Activated naive CD4-positive, alpha-beta T cell treated with Interleukin-2 at 50 U/mL for 16 hours (primary cell): Measurements from ENCODE around the gene CSF1.
"Not testable (repeated sequence)": the region's sequence is repeated elsewhere in the genome, so short reads cannot be mapped to it uniquely, and the experiment has no call there.

ENCODE experiments used
- DNase-seq: peaks from one replicate; pipeline ENCODE4 v3.0.0-alpha.2; 2020

CSF1 gene

GRCh38 chr1:109910123-109910962 is at the start of gene CSF1:
Gene CSF1 (plus strand): TSS chr1:109910849. CDS start chr1:109911024, 175 bp downstream.
- peak; percentile 71 for DNase-seq

- DNase-seq: not testable (repeated sequence)
These were observed 49.0 kb upstream of the CSF1 start for GRCh38 chr1:109861616-109862015.

- DNase-seq: no peak
These were observed 47.0 kb upstream of the CSF1 start for GRCh38 chr1:109863667-109864046.

- no peak for DNase-seq
These were observed 46.4 kb upstream of the CSF1 start for GRCh38 chr1:109864047-109864822.

GRCh38 chr1:109864930-109865612 is 45.6 kb upstream of the CSF1 start:
- no peak for DNase-seq

- DNase-seq: no peak
These were observed 44.6 kb upstream of the CSF1 start for GRCh38 chr1:109866071-109866470.

- no peak for DNase-seq
These were observed 37.1 kb upstream of the CSF1 start for GRCh38 chr1:109873278-109874175.

- DNase-seq: no peak
These were observed 36.2 kb upstream of the CSF1 start for GRCh38 chr1:109874445-109874844.

GRCh38 chr1:109875874-109876273 is 34.8 kb upstream of the CSF1 start:
- DNase-seq: no peak

- DNase-seq: no peak
These were observed 33.9 kb upstream of the CSF1 start for GRCh38 chr1:109876617-109877316.

- DNase-seq: no peak
These were observed 33.3 kb upstream of the CSF1 start for GRCh38 chr1:109877317-109877771.

- no peak for DNase-seq
These were observed 32.9 kb upstream of the CSF1 start for GRCh38 chr1:109877776-109878175.

GRCh38 chr1:109878531-109879104 is 32.0 kb upstream of the CSF1 start:
- no peak for DNase-seq

- DNase-seq: not testable (repeated sequence)
These were observed 31.3 kb upstream of the CSF1 start for GRCh38 chr1:109879371-109879770.

- DNase-seq: no peak
These were observed 30.6 kb upstream of the CSF1 start for GRCh38 chr1:109879881-109880525.

GRCh38 chr1:109880971-109881894 is 29.4 kb upstream of the CSF1 start:
- DNase-seq: no peak

GRCh38 chr1:109881906-109882287 is 28.8 kb upstream of the CSF1 start:
- DNase-seq: no peak

- DNase-seq: no peak
These were observed 28.1 kb upstream of the CSF1 start for GRCh38 chr1:109882288-109883245.
